GM21515 (cell line): ENCODE results near the gene SORBS1.
A peak's percentile ranks its signal among the peaks of the same experiment; 100 is the strongest.

Source experiments
- ATAC-seq: cut with Tn5 transposase; IDR thresholded peaks from one replicate; pipeline ENCODE4 v1.9.1; 2021; ENCODE audit not compliant: unreplicated experiment

SORBS1 gene

DNA sequence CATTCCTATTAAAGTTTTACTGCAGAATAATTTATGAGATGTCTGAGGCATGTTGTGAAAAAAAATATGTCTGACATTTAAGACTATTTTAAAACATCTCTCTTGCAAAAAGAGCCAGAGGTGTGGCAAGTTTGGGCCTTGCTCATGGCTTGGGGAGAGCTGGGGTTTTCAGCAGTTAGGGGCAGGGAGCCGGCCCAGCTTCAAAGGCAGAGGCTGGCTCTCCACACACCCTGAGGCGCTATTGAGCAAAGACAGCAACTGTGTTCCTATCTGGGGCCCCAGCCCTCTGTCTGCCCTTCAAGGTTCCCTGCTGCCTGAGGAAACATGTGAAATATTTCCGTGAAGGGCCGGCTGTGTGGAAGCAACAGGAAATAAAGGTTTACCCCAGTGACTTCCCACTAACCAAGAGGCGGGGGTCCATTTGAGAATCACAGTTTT, 94.0 kb downstream of the SORBS1 start:
- no peak for ATAC-seq

DNA sequence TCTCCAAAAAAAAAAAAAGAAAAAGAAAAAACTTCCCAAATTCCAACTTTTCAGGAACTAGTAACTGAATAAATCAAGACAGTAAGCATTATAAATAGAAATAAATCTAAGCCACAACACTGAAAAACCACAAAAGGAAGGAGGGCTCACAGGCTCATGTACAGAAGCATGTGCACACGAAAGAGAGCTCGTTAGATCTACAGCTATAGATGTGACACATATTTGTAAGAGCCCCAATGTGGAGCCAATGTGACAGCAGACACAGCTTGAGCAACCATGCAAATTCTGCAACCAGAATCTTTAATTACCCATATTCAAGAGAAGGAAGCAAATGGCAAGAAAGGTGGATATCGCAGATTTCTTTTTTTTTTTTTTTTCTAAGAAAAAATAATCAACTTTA, 94.7 kb downstream of the SORBS1 start:
- ATAC-seq = no peak

DNA sequence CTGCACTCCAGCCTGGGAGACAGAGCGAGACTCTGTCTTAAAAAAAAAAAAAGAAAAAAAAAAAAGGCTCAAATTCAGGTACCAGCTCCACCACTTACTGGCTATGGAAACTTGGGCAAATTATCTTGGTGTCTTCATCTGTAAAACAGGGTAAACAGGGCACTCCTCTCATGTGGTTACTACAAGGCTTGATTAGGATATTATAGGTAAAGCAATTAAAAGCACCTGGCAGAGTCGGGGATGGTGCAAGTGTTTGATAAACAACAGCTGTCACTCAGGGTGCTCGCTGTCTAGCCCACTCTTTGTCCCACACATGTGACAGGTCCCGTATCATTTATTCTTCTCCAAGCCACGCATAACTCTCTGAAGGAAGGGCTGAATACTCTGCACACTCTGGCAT, 96.9 kb downstream of the SORBS1 start:
- ATAC-seq = no peak

DNA sequence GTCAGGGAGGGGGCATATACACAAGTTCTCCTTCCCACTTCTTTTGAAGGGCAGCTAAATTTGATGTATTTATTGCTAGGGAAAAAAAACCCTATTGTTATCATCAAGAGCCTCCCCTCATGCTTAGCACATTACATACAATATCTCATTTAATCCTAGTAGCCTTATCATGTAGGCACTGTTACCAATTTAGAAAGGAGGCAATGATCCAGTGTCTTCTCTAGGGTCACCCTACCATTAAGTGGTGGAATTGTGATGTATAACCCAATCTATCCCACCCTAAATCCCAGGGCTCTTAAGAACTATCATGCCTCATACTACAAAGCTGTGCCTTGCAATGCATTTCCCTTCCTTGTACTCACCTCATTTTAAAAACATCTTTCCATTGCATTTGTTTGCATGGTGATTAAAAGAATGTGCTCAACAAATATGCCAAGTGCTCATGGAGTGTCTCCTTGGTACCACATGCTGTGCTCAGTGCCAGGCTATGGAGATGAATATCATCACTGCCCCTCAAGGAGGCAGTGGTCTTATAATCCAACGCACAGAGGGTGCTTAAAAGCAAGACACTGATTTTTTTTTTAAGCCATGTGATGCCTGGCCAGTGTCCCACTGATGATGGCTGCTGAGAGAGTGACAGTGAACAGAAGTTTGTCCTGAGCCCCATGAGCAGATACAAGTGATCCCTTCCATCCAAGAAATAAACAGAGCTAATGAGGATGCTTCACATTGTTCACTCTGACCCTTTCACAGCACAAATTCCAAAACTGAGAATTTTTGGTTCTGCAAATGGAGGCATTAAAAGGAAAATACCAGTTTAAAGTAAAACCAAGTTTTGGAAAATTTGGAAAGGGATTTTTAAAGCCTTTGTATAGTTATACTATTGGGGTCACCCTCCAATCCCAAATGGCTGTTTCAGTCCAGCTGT, 98.2 kb downstream of the SORBS1 start:
- no peak for ATAC-seq

DNA sequence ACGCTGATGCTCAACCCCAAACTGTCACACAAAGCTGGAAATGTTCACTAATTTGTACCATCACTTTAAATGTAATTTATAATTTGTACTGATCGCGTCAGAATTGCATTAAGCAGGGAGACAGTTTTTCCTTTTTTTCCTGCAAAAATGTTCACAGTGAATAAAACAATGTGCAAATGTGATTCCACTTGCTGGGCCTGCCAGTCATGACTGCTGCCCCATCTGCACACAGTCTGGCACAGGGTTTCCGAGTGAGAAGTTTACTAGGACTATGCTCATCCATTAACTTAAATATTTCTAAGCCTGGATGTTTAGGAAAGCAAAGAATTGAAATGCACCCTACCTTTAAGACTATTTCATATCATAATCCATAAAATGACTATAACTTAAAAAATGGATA, 99.6 kb downstream of the SORBS1 start:
- ATAC-seq = no peak

DNA sequence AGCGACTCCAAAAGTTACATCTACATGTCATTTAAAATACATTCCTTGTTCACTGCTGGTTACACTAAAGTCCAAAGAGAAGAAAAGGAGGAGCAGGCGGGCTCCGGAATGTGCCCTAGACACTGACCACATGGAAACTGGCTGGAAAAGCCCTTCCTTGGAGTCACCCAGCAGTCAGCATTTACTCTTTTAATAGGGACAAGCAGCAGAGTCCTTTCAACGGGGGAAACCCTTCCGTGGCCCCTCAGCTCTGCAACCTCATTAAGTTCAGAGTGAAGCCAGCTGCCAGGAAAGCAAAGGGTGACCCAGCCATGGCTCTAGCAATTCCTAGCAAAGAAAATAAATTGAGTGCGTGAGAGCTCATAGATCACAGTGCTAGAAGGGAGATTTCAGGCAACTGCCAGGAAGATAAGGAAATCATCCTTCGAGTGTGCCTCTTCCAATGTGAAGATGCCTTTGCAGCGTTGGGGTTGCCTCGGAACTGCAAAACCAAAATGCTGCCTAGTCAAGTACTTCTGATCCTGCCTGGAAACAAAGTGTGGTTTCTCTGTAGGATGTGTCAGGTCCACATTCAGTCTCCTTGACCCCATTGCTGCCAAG, 101.6 kb downstream of the SORBS1 start:
- ATAC-seq = no peak

DNA sequence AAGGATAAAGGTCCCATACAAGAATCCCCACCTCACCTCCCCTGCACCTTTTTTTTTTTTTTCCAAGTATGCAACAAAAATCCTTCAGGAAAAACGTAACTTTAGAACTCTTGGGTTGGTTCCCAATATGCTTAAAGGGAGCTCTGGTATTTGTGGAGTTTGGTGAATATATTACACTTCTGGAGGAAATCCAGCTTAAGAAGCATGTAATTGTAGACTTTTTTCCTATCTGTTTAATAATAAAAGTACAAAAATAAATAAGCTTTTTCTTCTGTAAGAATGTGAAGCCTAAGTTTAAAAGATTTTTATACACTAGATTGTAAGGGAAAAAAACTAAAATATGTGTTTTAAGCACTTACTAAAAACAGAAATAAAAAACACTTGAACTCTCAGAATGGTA, 102.3 kb downstream of the SORBS1 start:
- no peak for ATAC-seq

DNA sequence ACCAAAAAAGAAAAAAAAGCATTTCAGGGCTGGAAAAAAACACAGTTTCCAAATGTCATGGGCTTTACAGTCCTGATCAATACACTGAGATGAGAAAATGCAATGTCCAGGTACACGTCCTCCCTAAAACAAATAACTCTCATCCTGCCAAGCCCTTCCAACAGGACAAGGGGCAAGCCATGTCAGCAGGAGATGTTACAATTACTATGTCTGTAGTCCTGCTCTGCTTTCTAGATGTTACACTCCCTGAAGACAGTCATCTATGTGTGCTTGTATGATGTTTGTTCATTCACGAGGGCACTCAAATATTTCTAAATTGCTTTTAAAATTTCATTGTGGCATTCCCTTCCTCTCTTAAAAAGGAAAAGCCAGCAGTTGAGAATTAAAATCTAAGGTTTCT, 103.2 kb downstream of the SORBS1 start:
- ATAC-seq = no peak

DNA sequence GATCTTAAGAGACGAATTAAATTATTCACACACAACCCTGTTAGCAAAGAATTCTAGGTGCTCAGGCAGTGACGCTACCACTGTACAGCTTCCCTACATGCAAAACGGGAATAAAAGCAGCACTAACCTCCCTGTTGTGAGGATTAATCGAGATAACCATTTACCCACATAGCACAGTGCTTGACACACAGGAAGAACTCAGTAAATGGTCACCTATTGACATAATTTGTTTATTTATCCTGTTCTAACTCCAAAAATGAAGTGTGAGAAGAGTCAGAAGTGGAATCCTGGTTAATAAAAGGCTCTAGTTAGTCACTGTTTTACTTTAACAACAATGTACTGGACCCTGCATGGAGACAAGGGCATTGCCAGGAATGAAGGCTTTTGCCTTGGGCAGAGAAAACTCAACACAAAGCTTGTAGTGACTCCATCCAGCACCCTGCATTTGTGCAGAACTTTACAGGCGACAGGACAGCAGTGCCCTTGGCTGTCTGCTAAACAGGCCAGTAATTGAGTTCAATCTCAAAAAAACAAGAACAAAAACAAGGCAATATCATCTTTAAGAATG, 103.8 kb downstream of the SORBS1 start:
- ATAC-seq = no peak

DNA sequence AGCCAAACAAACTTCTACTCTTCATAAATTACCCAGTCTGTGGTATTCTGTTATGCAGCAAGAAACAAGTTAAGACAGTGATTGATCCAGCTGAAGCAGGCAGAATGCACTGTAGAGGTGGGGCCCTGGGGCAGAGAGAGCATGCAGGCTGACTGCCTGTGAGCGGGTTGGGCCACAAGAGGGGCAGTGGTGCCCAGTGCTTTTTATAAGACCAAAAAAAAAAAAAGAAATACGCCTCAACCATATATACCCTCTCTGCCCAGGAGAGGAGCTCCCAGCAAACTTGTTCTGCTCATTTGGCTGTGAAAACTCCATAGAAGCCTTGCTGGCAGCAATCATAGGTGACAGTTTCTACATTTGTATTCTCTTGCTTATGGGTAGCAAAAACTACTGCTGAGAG, 104.7 kb downstream of the SORBS1 start:
- no peak for ATAC-seq

DNA sequence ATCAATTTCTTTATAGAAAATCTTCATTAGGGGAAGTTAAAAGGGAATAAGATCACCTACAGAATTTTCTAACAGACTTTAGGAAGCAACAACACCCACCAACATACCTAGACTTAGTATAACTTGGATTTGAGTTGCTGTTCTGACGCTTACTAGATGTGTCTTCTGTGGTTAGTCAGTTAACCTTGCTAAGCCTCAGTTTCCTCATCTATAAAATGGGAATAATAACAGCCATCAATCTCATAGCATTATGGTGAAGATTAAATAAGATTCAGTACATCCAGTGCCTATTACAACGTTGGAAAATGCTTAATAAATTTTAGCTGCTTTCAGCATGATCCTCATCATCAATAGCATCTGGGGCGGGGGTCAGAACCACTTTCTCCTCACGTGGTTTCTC, 106.2 kb downstream of the SORBS1 start:
- ATAC-seq = no peak

DNA sequence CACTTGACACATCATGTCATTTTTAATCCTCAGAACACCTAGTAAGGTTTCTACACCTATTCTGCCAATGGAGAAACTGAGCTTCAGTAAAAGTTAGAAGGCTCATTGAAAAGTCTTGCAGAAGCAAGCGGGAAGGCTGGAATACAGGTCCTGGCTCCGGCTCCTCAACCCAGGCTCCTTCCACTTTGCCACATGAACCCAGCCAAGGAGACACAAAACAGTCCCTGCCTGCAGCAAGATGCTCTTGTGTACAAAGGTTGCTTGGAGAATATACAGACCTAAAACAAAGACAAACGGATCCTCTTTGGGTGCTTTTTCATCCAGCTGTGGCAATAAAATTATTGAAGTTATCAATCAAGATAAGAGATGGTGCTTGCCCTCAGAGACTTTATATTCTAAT, 106.8 kb downstream of the SORBS1 start:
- no peak for ATAC-seq

DNA sequence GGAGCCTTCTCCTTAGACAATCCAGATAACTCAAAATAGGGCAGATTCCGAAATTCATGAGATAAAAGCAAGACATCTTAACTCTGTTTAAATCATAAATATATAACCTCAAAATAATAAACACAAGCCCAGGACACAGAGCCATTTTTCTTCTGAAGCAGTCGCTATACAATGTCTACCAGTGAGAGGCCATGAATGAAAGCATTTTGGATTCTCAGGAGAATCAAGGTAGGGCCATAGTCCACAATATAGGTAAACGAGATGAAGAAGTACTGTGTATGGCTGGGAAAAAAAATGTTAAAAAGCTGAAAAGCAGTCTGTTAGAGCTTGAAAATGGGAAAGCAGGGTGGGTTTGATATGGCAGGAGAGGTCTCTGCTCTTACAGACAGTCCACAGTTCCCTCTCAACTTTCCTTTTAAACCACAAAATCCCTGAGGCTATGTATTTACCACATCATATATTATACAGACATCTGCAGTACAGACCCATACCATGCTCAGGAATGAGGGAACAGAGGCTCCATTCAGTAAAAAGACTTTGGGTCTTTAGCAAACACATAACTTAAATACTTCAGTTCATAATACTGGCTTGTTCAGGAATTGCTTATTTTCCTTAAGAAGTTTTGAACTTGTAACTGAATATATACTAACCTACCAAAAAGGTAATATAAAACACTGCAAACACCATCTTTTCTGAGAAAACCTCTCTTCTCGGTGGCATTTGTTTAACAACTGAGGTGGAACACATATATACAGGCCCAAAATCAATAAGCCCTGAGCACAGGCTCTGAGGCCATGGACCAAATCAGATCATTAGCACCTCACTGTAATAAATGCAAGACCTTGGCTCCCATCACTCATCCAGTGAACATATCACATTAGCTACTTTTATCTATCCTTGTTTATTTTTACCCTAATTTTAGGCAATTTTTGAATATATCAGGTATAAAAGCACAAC, 109.3 kb downstream of the SORBS1 start:
- no peak for ATAC-seq

DNA sequence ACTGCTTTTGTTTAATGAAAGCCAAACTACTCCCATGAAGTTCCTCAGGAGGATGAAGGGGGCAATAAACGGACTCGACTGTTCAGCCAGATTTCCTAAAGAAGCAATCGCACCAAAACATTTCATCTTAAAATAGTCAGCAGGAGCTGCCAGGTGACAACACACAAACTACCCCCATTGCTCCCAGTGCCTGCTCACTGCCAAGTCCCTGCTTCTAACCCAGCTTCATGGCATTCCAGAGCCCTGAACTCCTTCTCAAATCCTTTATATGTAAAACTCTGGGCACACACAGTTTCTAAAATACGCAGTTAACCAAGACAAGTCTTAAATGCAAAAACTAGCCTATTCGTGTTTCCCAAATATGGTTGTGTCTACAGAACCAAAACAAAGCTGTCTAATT, 110.0 kb downstream of the SORBS1 start:
- ATAC-seq = no peak

DNA sequence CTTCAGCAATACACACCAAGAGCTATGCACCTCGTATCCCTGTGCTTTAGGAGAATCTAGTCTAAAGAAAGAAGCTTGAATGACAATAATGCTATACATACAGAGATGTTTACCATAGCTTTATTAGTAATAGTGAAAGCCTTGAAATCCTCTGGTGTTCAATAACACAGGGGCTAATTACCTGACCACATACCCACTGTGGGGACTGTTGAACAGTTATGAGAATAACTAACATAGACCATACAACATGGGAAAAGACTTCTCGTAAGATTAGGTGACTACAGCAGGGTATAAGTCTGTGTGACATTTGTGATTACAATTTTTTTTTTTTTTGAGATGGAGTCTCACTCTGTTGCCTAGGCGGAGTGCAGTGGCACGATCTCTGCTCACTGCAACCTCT, 111.0 kb downstream of the SORBS1 start:
- ATAC-seq = no peak

DNA sequence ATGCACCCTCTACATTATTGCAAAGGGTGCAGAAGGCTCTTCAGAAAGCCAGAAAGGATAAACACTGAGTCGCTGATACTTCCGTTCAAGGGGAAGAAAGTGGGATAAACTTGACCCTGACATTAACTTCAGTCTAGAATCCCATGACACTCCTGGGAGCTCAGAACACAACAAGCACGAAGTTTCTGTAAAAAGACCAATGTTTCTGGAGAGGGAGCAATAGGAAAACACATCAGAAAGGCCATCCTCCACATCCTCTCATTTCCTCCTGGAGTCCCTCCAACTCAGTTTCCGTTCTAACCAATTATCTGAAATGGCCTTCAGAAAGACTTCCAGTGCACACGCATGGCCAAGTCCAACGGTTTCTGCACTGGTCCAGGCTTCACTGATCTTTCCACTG, 113.5 kb downstream of the SORBS1 start:
- no peak for ATAC-seq

DNA sequence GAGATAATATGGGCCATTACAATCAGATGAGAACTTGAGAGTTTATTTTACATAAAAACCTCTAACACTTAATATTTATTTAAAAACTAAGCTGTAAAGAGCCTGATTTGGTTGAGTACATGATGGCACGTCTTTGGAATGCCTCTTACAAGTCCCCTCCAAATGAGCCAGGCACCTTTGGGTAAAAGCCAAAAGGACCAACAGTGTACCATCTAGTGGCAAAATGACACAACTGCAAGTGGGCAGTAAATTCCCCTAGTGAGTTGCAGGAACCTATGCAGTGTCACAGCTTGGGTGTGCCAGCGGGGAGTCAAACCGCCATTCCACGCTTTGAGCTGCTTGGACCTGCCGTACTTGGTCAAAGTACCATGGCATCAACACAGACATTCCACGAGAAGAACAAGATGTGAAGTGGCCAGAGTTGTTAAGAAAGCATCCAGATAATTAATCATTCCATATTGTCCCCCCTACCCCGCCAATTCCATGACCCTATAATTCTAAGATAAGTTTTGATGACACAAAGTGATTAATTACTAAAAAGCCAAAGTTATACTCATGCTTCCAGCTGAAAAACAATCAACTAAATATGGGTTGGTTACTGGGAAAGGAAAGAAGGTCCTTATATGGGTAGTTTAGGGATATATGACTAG, 115.2 kb downstream of the SORBS1 start:
- peak; percentile 55 for ATAC-seq

DNA sequence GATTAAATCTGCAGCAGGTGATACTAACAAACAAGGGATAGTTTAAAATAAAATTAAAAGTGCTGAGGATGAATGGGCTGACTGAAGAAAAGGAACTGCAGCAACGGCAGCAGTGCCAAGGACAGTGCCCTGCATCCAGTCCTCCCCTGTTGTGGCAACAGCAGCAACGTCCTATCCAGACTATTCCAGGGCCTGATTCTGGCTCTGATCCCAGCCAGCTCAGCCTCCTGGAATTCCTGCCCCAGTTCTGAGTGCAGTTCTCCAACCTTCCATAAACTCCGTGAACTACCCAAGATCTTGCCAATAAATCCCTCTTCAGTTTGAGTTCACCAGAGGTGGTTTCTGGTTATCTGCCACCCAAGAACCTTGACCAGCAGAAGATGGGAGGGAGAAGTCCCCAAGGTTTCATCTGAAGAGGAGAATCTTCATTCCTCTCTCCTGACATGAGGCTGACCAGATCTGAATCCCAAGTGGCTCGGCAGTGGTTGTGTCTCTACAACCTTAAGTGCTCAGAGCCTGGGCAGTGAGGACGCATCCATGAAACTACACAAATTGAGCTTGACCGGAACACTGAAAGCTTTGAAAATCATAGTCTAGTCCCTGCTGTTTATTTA, 115.8 kb downstream of the SORBS1 start:
- no peak for ATAC-seq

DNA sequence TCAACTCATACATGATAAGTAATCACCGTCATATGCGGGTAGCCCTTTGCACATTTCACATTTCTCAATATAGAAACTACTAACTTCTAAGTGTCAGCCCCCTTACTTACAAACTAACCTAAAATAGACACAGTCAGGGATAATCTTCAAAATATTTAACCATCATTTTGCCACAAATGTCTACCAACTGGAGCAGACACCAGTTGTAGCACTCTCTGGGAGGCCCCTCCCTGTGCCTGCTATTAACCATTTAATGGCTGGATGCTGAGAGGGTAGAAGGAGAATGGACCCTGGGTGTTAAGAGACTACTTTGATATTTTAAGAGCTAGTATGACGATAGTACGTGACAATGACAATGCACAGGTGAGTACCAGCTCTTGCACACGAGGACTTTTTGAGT, 116.4 kb downstream of the SORBS1 start:
- no peak for ATAC-seq

DNA sequence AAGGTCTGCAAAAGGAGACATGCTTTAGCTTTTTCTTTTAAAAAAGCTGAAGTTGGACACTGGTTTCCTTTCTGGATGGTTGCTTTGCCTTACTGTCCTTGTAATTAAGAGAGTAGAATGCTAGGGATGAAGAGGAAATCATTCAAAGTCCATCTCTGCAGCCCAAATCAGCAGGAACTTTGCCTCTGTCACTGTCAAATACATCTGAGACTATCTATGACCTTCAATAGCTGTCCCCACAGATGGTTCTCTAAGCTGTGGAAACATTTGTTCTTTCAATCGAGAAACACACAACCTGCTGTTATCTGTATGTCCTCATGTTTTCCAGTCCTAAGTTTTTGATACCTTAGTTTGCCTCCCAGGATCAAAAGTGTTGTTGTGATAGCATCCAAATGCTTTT, 117.5 kb downstream of the SORBS1 start:
- no peak for ATAC-seq
